Measurements from ENCODE around the gene P2RY11. TPM values are rescaled to one million over a fixed set of nuclear protein-coding genes. Genes with fewer than 3 reads are reported as not detected.

Gene P2RY11
- total and polyA plus RNA-seq, 2 experiments from 2014 or later, result 2.7 to 6.1 TPM

- no peak overlapping the region for H3K4me2 ChIP-seq
- TF ChIP-seq EZH2phosphoT487 (IDR thresholded peaks at IDR 0.05; ENCODE audit: low read depth, severe bottlenecking, unreplicated experiment) (no peak), EZH2 (IDR thresholded peaks at IDR 0.05; ENCODE audit: borderline replicate concordance) (no peak)
- TF ChIP-seq, protein P1, sequence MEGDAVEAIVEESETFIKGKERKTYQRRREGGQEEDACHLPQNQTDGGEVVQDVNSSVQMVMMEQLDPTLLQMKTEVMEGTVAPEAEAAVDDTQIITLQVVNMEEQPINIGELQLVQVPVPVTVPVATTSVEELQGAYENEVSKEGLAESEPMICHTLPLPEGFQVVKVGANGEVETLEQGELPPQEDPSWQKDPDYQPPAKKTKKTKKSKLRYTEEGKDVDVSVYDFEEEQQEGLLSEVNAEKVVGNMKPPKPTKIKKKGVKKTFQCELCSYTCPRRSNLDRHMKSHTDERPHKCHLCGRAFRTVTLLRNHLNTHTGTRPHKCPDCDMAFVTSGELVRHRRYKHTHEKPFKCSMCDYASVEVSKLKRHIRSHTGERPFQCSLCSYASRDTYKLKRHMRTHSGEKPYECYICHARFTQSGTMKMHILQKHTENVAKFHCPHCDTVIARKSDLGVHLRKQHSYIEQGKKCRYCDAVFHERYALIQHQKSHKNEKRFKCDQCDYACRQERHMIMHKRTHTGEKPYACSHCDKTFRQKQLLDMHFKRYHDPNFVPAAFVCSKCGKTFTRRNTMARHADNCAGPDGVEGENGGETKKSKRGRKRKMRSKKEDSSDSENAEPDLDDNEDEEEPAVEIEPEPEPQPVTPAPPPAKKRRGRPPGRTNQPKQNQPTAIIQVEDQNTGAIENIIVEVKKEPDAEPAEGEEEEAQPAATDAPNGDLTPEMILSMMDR (IDR thresholded peaks at IDR 0.05; ENCODE audit: poor library complexity), result no peak
- no peaks in the 10 kb centered on the region for H3K27me3 ChIP-seq
- H3K9me2 ChIP-seq (replicated peaks; ENCODE audit: insufficient read depth), result no peaks in the 10 kb centered on the region
- H3K4me1 ChIP-seq (ENCODE audit: insufficient read depth), result peaks cover 7% of the 10 kb centered on the region
- H4K20me1 ChIP-seq (ENCODE audit: insufficient read depth, poor library complexity, severe bottlenecking), result no peaks in the 10 kb centered on the region
- H3K27ac ChIP-seq, result no peak overlapping the region
- H3K36me3 ChIP-seq (replicated peaks; ENCODE audit: insufficient read depth, low read depth), result no peaks in the 10 kb centered on the region
- no peaks in the 10 kb centered on the region for H3K9me3 ChIP-seq (ENCODE audit: low read depth)
- no peak for DNase-seq (ENCODE audit: low spot score)
- no peak overlapping the region for H2AFZ ChIP-seq
- H3K4me3 ChIP-seq, result no peak overlapping the region
- peaks cover 21% of the 10 kb centered on the region for H3K79me2 ChIP-seq
Observed at GRCh38 chr19:10104130-10104513, 7.4 kb upstream of the P2RY11 start.

GRCh38 chr19:10104665-10105508, 6.6 kb upstream of the P2RY11 start:
- Histone ChIP-seq H3K4me1 (ENCODE audit: insufficient read depth) (peaks cover 7% of the 10 kb centered on the region), H3K27ac (no peak overlapping the region), H2AFZ (no peak overlapping the region), H3K9me3 (ENCODE audit: low read depth) (no peaks in the 10 kb centered on the region), H3K36me3 (replicated peaks; ENCODE audit: insufficient read depth, low read depth) (no peaks in the 10 kb centered on the region), H3K79me2 (peaks cover 21% of the 10 kb centered on the region), H3K4me3 (no peak overlapping the region), H3K4me2 (no peak overlapping the region), H4K20me1 (ENCODE audit: insufficient read depth, poor library complexity, severe bottlenecking) (no peaks in the 10 kb centered on the region), H3K9me2 (replicated peaks; ENCODE audit: insufficient read depth) (no peaks in the 10 kb centered on the region), H3K27me3 (no peaks in the 10 kb centered on the region)
- 72% methylated on average over 13 of the region's 15 CpGs for WGBS (ENCODE audit: low lambda C conversion rate, missing lambda C conversion rate)
- no peak for TF ChIP-seq EZH2 (IDR thresholded peaks at IDR 0.05; ENCODE audit: borderline replicate concordance)
- no peak for DNase-seq (ENCODE audit: low spot score)

DNA sequence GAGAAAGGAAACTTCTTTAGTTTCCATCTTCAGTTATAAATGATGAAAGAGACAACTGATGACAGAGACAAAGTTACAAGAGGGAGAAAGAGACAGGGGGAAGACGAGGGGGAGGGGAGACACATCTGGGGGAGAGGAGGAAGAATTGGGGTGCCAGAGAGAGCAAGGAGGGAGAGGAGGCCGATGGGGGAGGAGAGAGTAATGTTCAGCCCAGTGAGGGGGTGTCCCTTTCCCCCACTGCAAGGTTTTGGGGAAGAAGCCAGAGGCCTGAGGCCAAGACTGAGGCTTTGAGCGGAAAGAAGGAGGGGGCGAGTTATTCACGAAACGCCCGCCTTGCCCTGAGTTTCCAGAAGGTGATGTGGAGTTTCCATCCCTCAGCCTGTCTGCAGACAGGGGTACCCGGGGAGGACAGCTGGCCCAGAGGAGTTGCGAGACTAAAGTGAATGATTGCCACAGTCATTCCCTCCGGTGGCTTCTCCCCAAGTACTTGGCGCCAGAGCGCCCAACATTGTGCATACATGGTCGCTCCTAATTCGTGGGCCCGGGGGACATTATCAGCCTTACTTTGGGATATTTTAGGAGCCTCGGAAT, 5.9 kb upstream of the P2RY11 start:
- Histone ChIP-seq H4K20me1 (ENCODE audit: insufficient read depth, poor library complexity, severe bottlenecking) (no peaks in the 10 kb centered on the region), H3K4me1 (ENCODE audit: insufficient read depth) (peaks cover 7% of the 10 kb centered on the region), H3K4me3 (no peak overlapping the region), H3K36me3 (replicated peaks; ENCODE audit: insufficient read depth, low read depth) (no peaks in the 10 kb centered on the region), H2AFZ (no peak overlapping the region), H3K4me2 (peak overlapping the region; percentile 49), H3K27ac (no peak overlapping the region), H3K79me2 (peaks cover 21% of the 10 kb centered on the region), H3K27me3 (no peaks in the 10 kb centered on the region), H3K9me3 (ENCODE audit: low read depth) (no peaks in the 10 kb centered on the region), H3K9me2 (replicated peaks; ENCODE audit: insufficient read depth) (no peaks in the 10 kb centered on the region)
- 66% methylated on average over 15 of the region's 16 CpGs for WGBS (ENCODE audit: low lambda C conversion rate, missing lambda C conversion rate)
- TF ChIP-seq, protein P1 (IDR thresholded peaks at IDR 0.05; ENCODE audit: poor library complexity), result no peak
- TF ChIP-seq EZH2 (IDR thresholded peaks at IDR 0.05; ENCODE audit: borderline replicate concordance), result no peak
- no peak for TF ChIP-seq EZH2phosphoT487 (IDR thresholded peaks at IDR 0.05; ENCODE audit: low read depth, severe bottlenecking, unreplicated experiment)
- DNase-seq (ENCODE audit: low spot score), result no peak
